GM12874 (cell line): ENCODE data around the gene TNFAIP8.

ENCODE experiments used
- TF ChIP-seq, protein P1 (sequence below): IDR thresholded peaks from 2 replicates; pipeline ENCODE4 v1.5.1; 2011; ENCODE audit warnings: low read depth, mild to moderate bottlenecking, control low read depth, low read length, moderate library complexity; ENCODE audit not compliant: insufficient read depth

TNFAIP8 gene

GRCh38 chr5:119355685-119356611 lies at the start of gene TNFAIP8:
Gene TNFAIP8, plus strand, starts transcription at chr5:119356019. Its CDS starts 72 bp downstream, at chr5:119356091.
- TF ChIP-seq, protein P1, sequence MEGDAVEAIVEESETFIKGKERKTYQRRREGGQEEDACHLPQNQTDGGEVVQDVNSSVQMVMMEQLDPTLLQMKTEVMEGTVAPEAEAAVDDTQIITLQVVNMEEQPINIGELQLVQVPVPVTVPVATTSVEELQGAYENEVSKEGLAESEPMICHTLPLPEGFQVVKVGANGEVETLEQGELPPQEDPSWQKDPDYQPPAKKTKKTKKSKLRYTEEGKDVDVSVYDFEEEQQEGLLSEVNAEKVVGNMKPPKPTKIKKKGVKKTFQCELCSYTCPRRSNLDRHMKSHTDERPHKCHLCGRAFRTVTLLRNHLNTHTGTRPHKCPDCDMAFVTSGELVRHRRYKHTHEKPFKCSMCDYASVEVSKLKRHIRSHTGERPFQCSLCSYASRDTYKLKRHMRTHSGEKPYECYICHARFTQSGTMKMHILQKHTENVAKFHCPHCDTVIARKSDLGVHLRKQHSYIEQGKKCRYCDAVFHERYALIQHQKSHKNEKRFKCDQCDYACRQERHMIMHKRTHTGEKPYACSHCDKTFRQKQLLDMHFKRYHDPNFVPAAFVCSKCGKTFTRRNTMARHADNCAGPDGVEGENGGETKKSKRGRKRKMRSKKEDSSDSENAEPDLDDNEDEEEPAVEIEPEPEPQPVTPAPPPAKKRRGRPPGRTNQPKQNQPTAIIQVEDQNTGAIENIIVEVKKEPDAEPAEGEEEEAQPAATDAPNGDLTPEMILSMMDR, result no peak

GRCh38 chr5:119307170-119307569 lies 48.6 kb upstream of the TNFAIP8 start:
- TF ChIP-seq, protein P1, result no peak

GRCh38 chr5:119309326-119309725 lies 46.5 kb upstream of the TNFAIP8 start:
- TF ChIP-seq, protein P1, result no peak

DNA sequence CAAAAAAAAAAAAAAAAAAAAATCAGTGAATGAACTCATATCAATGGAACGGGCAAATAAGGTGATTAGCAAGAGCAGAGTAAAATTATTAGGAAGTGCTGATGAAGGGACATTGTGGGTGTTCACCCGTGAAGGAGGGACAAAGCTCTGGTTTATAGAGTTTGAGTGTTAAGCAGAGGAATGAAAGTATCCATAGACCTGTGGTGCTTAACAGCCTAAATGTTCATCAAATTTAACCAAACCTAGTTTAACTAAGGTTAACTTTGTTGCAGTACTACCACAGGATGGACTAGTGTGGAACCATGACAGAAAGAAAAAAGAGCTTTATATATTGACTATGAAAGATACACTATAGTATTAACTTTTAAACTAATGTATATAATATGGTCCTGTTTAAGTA lies 44.1 kb upstream of the TNFAIP8 start:
- TF ChIP-seq, protein P1, result no peak

DNA sequence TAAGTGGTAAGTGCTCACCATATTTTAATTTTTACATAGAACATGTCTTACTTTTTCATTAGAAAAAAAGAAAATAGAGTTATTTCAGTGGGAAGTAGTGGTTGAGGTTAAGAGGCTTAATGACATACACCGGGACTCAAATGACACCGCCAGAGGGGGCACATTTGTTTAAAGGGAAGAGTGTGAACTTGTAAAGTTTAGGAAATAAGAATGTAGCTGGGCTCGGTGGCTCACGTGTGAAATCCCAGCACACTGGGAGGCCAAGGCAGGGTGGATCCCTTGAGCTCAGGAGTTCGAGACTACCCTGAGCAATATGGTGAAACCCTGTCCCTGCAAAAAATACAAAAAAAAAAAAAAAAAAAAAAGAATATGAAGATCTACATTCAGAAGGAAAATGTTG lies 43.4 kb upstream of the TNFAIP8 start:
- TF ChIP-seq, protein P1, result no peak

DNA sequence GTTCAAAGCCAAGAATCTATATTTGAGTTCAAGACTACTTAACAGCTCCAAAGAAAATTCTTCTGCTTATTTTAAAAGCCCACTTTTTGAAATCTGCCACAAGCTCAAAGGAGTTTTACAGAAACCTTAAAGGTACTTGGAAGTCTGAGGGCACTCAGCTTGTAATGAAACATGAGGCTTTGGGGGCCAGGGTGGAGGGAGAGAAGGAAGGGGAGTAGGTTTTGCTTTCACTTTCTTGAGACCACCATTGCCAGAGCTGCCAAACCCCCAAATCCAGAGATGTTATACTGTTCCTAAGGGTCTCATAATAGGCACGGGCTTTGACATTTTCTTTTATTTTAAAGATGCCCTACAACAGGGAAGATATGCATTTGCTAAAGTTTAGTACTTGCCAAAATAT lies 42.6 kb upstream of the TNFAIP8 start:
- TF ChIP-seq, protein P1, result no peak

GRCh38 chr5:119313658-119314605 lies 41.9 kb upstream of the TNFAIP8 start:
- TF ChIP-seq, protein P1, result no peak
